ENCODE measurements around the gene SUSD5.
"Not testable (repeated sequence)": the region's sequence is repeated elsewhere in the genome, so short reads cannot be mapped to it uniquely, and the experiment has no call there.

Gene SUSD5

DNA sequence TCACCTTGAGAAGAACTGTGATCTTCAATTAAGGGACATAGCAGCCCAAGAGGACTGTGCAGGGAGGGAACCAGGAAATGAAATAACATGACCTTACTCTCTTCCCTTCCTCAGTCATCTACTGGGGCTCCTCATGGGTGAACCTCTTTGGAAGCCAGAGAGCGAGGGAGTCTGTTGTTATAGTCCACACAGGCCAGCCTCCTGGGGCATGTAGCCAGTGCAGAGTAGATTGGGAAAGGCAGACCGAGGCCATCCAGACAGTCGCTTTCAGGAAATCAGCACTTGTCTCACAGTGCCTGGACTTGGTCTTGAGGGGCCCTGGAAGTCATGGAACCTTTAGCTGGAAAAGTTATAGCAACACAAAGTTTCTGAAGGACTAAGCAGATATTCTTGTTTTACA is 98.7 kb downstream of the SUSD5 start:
- no peak for DNase-seq (ENCODE audit: low spot score)
- no peak overlapping the region for H3K27ac ChIP-seq
- POLR2A ChIA-PET (ENCODE audit: low non-redundant PET): no interaction called here
- CTCF ChIA-PET: no interaction called here
- TF ChIP-seq, protein P1, sequence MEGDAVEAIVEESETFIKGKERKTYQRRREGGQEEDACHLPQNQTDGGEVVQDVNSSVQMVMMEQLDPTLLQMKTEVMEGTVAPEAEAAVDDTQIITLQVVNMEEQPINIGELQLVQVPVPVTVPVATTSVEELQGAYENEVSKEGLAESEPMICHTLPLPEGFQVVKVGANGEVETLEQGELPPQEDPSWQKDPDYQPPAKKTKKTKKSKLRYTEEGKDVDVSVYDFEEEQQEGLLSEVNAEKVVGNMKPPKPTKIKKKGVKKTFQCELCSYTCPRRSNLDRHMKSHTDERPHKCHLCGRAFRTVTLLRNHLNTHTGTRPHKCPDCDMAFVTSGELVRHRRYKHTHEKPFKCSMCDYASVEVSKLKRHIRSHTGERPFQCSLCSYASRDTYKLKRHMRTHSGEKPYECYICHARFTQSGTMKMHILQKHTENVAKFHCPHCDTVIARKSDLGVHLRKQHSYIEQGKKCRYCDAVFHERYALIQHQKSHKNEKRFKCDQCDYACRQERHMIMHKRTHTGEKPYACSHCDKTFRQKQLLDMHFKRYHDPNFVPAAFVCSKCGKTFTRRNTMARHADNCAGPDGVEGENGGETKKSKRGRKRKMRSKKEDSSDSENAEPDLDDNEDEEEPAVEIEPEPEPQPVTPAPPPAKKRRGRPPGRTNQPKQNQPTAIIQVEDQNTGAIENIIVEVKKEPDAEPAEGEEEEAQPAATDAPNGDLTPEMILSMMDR (conservative IDR thresholded peaks at IDR 0.05; ENCODE audit: low read depth): no peak

- no peak for DNase-seq (ENCODE audit: low spot score)
- ChIA-PET POLR2A (ENCODE audit: low non-redundant PET) (no interaction called here), CTCF (no interaction called here)
- H3K27ac ChIP-seq: peak overlapping the region; percentile 27; the same call in 1 of the 2 replicates
- TF ChIP-seq, protein P1 (conservative IDR thresholded peaks at IDR 0.05; ENCODE audit: low read depth): no peak
Observed at GRCh38 chr3:33117461-33117860, 101.1 kb downstream of the SUSD5 start.

- peak overlapping the region; percentile 99 for H3K27ac ChIP-seq
- TF ChIP-seq, protein P1 (conservative IDR thresholded peaks at IDR 0.05; ENCODE audit: low read depth): no peak
- peak; percentile 37 for DNase-seq (ENCODE audit: low spot score)
- ChIA-PET POLR2A (ENCODE audit: low non-redundant PET) (no interaction called here), CTCF (interaction anchor here (0.6 kb wide), 1 partner anchor 821 kb away, joined by 4 read pairs; no protein-coding TSS in a partner anchor)
Observed at GRCh38 chr3:33115024-33115768, 103.4 kb downstream of the SUSD5 start.

DNA sequence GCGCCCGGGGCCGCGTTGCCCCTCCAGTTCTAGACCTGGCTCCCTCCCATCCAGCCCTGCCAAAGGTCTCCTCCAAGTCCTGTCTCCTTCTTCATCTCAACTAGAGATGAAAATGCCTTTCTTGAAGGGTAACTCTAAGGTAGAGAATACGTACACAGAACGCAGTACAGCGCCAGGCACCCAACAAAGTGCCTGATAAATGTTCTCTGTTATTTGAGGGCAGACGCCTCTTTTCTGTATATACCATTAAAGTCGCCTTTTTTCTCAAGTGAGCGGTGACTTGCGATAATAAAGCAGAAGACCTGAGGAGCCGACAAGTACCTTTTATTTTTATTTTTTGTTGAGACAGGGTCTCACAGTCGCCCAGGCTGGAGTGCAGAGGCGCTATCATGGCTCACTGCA is 104.0 kb downstream of the SUSD5 start:
- DNase-seq (ENCODE audit: low spot score): no peak
- TF ChIP-seq, protein P1 (conservative IDR thresholded peaks at IDR 0.05; ENCODE audit: low read depth): no peak
- CTCF ChIA-PET: interaction anchor here (0.7 kb wide), 1 partner anchor 168 kb away, joined by 3 read pairs; no protein-coding TSS in a partner anchor
- POLR2A ChIA-PET (ENCODE audit: low non-redundant PET): no interaction called here
- H3K27ac ChIP-seq: peak overlapping the region; percentile 99

GRCh38 chr3:33113772-33114621 is 104.6 kb downstream of the SUSD5 start, which contains the start of gene CRTAP:
Gene CRTAP (plus strand): TSS chr3:33114014. CDS start chr3:33114078, 64 bp downstream.
- peak; percentile 73 for DNase-seq (ENCODE audit: low spot score)
- POLR2A ChIA-PET (ENCODE audit: low non-redundant PET): no interaction called here
- CTCF ChIA-PET: interaction anchor here (0.7 kb wide), 1 partner anchor 167 kb away, joined by 3 read pairs; no protein-coding TSS in a partner anchor
- TF ChIP-seq, protein P1 (conservative IDR thresholded peaks at IDR 0.05; ENCODE audit: low read depth): no peak
- H3K27ac ChIP-seq: peak within 1 kb of the TSS; percentile 99

DNA sequence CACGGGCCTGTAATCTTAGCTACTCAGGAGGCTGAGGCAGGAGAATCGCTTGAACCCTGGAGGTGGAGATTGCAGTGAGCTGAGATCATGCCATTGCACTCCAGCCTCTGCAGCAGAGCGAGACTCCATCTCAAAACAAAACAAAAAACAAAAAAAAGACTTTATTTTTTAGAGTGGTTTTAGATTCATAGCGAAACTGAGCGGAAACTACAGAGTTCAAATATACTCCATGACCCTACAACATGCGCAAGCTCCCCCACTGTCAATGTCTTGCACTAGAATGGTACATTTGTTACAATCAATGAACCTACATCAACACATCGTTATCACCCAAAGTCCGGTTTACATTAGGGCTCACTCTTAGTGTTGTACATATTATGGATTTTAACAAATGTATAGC is 107.0 kb downstream of the SUSD5 start:
- POLR2A ChIA-PET (ENCODE audit: low non-redundant PET): no interaction called here
- H3K27ac ChIP-seq: no peak overlapping the region
- DNase-seq (ENCODE audit: low spot score): no peak
- CTCF ChIA-PET: no interaction called here
- TF ChIP-seq, protein P1 (conservative IDR thresholded peaks at IDR 0.05; ENCODE audit: low read depth): no peak

- DNase-seq (ENCODE audit: low spot score); POLR2A ChIA-PET (ENCODE audit: low non-redundant PET); H3K27ac ChIP-seq; CTCF ChIA-PET: not testable (repeated sequence)
Observed at GRCh38 chr3:33106854-33107253, 111.8 kb downstream of the SUSD5 start.
